GM23338 (cell line): Measurements from ENCODE around the gene NFATC1. TPM values are rescaled to one million over a fixed set of nuclear protein-coding genes. Genes with fewer than 3 reads are reported as not detected.

ENCODE experiments used
- ATAC-seq: fragments of 200-7000 bp; cut with Tn5 transposase; 3 replicates; pipeline ENCODE4 v1.9.1; 2020
- DNase-seq: peaks from one replicate; pipeline ENCODE4 v3.0.0-alpha.2; 2015; ENCODE audit warnings: low spot score
- H2AFZ ChIP-seq: fragments of 200-600 bp; sonication (generic); 2 replicates; pipeline ENCODE4 v1.8.0; 2016; ENCODE audit warnings: antibody characterized with exemption, mild to moderate bottlenecking, moderate library complexity
- H3F3A ChIP-seq: fragments of 200-600 bp; sonication (generic); replicated peaks from 2 replicates; pipeline ENCODE4 v1.8.0; 2017; ENCODE audit warnings: antibody characterized with exemption, mixed run types, low read depth
- H3K27ac ChIP-seq: fragments of 200-600 bp; sonication (generic); 2 replicates; pipeline ENCODE4 v1.6.1; 2016; ENCODE audit warnings: low read depth
- H3K27me3 ChIP-seq: fragments of 200-600 bp; sonication (generic); 2 replicates; pipeline ENCODE4 v1.8.0; 2016; ENCODE audit warnings: mild to moderate bottlenecking, mixed run types, moderate library complexity; ENCODE audit not compliant: insufficient read depth
- H3K36me3 ChIP-seq: fragments of 200-600 bp; sonication (generic); 2 replicates; pipeline ENCODE4 v1.8.0; 2016; ENCODE audit warnings: mild to moderate bottlenecking; ENCODE audit not compliant: insufficient read depth
- H3K4me1 ChIP-seq: fragments of 200-600 bp; sonication (generic); 2 replicates; pipeline ENCODE4 v1.8.0; 2016; ENCODE audit warnings: mild to moderate bottlenecking, moderate library complexity; ENCODE audit not compliant: insufficient read depth
- H3K4me2 ChIP-seq: fragments of 200-600 bp; sonication (generic); 2 replicates; pipeline ENCODE4 v1.7.1; 2017; ENCODE audit warnings: mixed run types
- H3K4me3 ChIP-seq: fragments of 200-600 bp; sonication (generic); 2 replicates; pipeline ENCODE4 v1.6.1; 2016; ENCODE audit warnings: mixed run types
- H3K79me2 ChIP-seq: fragments of 200-600 bp; sonication (generic); replicated peaks from 2 replicates; pipeline ENCODE4 v1.8.0; 2017; ENCODE audit warnings: mild to moderate bottlenecking; ENCODE audit not compliant: insufficient read depth
- H3K9me2 ChIP-seq: fragments of 200-600 bp; sonication (generic); 2 replicates; pipeline ENCODE4 v1.8.0; 2017; ENCODE audit not compliant: insufficient read depth
- H4K20me1 ChIP-seq: fragments of 200-600 bp; sonication (generic); replicated peaks from 2 replicates; pipeline ENCODE4 v1.8.0; 2017; ENCODE audit warnings: mild to moderate bottlenecking; ENCODE audit not compliant: insufficient read depth
- H3K27ac Mint-ChIP-seq: 2 replicates; pipeline ENCODE4 v1.8.0; 2020; ENCODE audit warnings: inconsistent platforms, mild to moderate bottlenecking, moderate library complexity, mixed read lengths
- H3K27me3 Mint-ChIP-seq: 3 replicates; pipeline ENCODE4 v1.8.0; 2022; ENCODE audit warnings: low read depth, mild to moderate bottlenecking, moderate library complexity, mixed read lengths, inconsistent platforms; ENCODE audit not compliant: insufficient read depth, poor library complexity
- H3K36me3 Mint-ChIP-seq: 3 replicates; pipeline ENCODE4 v1.8.0; 2021; ENCODE audit warnings: low read depth, mild to moderate bottlenecking, inconsistent platforms, moderate library complexity, mixed read lengths
- H3K4me1 Mint-ChIP-seq: 3 replicates; pipeline ENCODE4 v1.8.0; 2020; ENCODE audit warnings: mild to moderate bottlenecking, inconsistent platforms, mixed read lengths
- H3K4me3 Mint-ChIP-seq: 3 replicates; pipeline ENCODE4 v1.8.0; 2021; ENCODE audit warnings: moderate library complexity, mild to moderate bottlenecking, inconsistent platforms, mixed read lengths
- H3K9me3 Mint-ChIP-seq: 3 replicates; pipeline ENCODE4 v1.8.0; 2020; ENCODE audit warnings: moderate library complexity, mild to moderate bottlenecking, inconsistent platforms, mixed read lengths
- EZH2 ChIP-seq: fragments of 200-600 bp; sonication (generic); IDR thresholded peaks from one replicate; pipeline ENCODE4 v1.8.0; 2017; ENCODE audit warnings: antibody characterized with exemption, mild to moderate bottlenecking, low read depth; ENCODE audit not compliant: unreplicated experiment
- ZNF462 ChIP-seq: fragments of 250-450 bp; sonication (Bioruptor Pico); IDR thresholded peaks from 2 replicates; pipeline ENCODE4 v1.5.0; 2020; ENCODE audit warnings: mild to moderate bottlenecking, moderate library complexity
- polyA plus RNA-seq: library from polyadenylated mRNA; unstranded; fragments of >200 nt; fragmentation: Nextera tagmentation; extraction: Ambion mirVana; gene quantifications from 2 replicates; pipeline ENCODE4 v1.2.1, GENCODE V29; 2016
- total RNA-seq: library from RNA; depleted of rRNA; stranded (reverse); fragments of >200 nt; shearing (Covaris generic); gene quantifications from 2 replicates; pipeline ENCODE4 v1.2.3, GENCODE V29; 2014
- TF ChIP-seq, protein P1 (sequence below), 2 experiments: fragments of 200-600 bp in 1 of 2; sonication (generic) in 1 of 2; conservative IDR thresholded peaks; 2 replicates each; pipeline versions ENCODE4 v1.5.1 to v1.6.1; 2016 to 2017; ENCODE audit warnings: antibody characterized with exemption in 2 of 2, low read depth in 2 of 2, mild to moderate bottlenecking in 2 of 2, moderate library complexity in 1 of 2

The NFATC1 gene
- total and polyA plus RNA-seq, 2 experiments from 2014 or later: 3.9 to 6.4 TPM

DNA sequence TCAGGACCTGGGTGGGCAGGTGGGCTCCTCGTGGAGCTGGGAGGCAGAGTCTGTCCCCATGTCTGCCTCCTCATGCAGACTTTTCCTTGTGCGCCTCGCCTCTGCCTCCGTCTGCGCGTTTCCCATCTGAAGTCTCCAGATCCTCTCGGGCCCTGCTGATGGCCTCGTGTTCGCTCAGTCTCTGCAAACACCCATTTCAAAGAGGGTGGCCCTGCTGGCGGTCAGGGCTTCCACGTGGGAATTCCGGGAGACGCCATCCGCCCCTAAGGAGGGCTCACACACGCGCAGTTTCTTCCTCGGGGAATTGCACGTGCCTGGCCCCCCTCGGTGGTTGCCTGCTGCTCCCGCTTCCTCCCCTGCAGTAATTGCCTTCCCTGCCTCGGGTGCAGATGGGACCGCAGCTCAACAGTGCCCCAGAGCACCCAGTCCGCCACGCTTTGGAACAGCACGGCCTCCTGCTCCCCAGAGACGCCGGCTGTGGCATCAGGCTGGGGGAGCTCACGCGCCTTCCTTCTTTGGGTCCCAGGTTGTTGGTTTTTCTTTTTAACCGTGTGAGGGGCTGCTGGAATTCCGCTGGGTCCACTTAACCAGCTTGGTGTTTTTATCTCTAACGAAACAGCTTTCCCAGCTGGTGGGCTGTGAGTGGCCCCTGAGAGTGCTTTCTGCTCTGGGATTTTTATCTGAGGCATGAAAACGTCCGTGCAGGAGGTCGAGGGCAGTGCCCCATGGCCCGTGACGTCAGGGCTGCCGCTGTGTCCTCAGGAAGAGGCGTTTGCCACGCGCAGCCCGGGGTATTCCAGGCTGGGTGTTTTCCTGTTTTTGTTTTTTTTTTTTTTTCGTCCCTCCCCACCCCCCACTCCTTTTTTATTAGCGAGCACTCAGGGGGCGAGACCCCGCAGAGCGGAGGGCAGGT lies 16.1 kb downstream of the NFATC1 start:
- peak; percentile 38 for DNase-seq
- 0 out of 2 replicates have a peak, but pooled peaks cover 4% of the 10 kb centered on the region for H3K9me2 ChIP-seq
- no peaks in the 10 kb centered on the region for H4K20me1 ChIP-seq
- no peaks in the 10 kb centered on the region for H3K27me3 ChIP-seq
- no peak overlapping the region; the same call in 1 of the 2 replicates for H2AFZ ChIP-seq
- no peaks in the 10 kb centered on the region for H3K79me2 ChIP-seq
- H3K36me3 ChIP-seq: no peaks in the 10 kb centered on the region
- Mint-ChIP-seq H3K27me3 (peaks cover 11% of the 10 kb centered on the region), H3K9me3 (no peaks in the 10 kb centered on the region), H3K4me3 (no peak overlapping the region), H3K27ac (no peak overlapping the region), H3K4me1 (peaks cover 12% of the 10 kb centered on the region), H3K36me3 (peaks cover 5% of the 10 kb centered on the region; the same call in 2 of the 3 replicates)
- ATAC-seq: peak; percentile 73
- no peak for TF ChIP-seq ZNF462 (CRISPR knock-in tag)
- TF ChIP-seq, protein P1, sequence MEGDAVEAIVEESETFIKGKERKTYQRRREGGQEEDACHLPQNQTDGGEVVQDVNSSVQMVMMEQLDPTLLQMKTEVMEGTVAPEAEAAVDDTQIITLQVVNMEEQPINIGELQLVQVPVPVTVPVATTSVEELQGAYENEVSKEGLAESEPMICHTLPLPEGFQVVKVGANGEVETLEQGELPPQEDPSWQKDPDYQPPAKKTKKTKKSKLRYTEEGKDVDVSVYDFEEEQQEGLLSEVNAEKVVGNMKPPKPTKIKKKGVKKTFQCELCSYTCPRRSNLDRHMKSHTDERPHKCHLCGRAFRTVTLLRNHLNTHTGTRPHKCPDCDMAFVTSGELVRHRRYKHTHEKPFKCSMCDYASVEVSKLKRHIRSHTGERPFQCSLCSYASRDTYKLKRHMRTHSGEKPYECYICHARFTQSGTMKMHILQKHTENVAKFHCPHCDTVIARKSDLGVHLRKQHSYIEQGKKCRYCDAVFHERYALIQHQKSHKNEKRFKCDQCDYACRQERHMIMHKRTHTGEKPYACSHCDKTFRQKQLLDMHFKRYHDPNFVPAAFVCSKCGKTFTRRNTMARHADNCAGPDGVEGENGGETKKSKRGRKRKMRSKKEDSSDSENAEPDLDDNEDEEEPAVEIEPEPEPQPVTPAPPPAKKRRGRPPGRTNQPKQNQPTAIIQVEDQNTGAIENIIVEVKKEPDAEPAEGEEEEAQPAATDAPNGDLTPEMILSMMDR (conservative IDR thresholded peaks at IDR 0.05; ENCODE audit: low read depth in 2 of 2): 0 out of 4 replicates have a peak, but pooled peaks of 1 of the 2 experiments have one; percentile 0
- no peak for TF ChIP-seq EZH2
- H3K4me2 ChIP-seq: no peak overlapping the region
- no peak overlapping the region for H3K27ac ChIP-seq
- no peaks in the 10 kb centered on the region for H3F3A ChIP-seq
- H3K4me3 ChIP-seq: no peak overlapping the region
- no peaks in the 10 kb centered on the region; the same call in 1 of the 2 replicates for H3K4me1 ChIP-seq
